HG02759 (cell line): Measurements from ENCODE around the gene ICAM2.
"Not testable (repeated sequence)": the region's sequence is repeated elsewhere in the genome, so short reads cannot be mapped to it uniquely, and the experiment has no call there.

ENCODE experiments used
- ATAC-seq: cut with Tn5 transposase; IDR thresholded peaks from one replicate; pipeline ENCODE4 v1.9.1; 2021; ENCODE audit warnings: mild to moderate bottlenecking, moderate library complexity; ENCODE audit not compliant: unreplicated experiment

ICAM2 gene

DNA sequence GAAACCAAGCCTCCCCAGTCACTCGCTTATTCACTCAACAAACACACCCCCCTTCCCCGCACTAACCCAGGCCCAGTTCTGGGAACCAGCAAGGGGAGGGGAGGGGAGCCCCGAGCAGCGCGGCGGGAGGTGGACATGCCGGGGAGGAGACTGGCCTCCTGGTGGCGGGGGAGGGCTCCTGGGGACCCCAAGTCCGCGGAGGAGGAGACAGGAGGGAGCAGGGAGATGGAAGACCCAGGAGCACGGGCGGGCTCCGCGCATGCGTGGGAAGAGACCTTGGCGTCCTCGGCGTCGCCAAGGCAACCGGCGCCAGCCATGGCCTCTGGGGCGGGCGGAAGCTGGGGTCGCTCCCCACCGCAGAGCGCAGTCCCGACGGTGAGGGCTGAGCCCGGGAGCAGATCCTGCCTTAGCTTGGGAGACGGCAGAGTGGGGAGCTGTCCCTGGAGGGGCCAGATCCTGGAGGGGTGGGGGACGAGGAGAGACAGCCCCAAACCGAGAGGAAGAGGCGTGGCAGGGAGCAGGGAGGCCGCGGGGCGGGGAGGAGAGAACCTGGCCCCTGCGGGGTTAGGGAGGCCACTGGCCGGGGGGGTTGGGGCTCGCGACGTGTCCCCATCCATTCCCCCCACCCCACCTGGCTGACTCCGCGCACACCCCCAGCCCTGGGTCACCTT lies 22.2 kb downstream of the ICAM2 start, which contains the start of gene PRR29:
Gene PRR29 (plus strand): TSS at position 302 of the 671 bp plus-strand sequence. CDS start 14 bp downstream, at position 316.
- ATAC-seq, result peak; percentile 85

DNA sequence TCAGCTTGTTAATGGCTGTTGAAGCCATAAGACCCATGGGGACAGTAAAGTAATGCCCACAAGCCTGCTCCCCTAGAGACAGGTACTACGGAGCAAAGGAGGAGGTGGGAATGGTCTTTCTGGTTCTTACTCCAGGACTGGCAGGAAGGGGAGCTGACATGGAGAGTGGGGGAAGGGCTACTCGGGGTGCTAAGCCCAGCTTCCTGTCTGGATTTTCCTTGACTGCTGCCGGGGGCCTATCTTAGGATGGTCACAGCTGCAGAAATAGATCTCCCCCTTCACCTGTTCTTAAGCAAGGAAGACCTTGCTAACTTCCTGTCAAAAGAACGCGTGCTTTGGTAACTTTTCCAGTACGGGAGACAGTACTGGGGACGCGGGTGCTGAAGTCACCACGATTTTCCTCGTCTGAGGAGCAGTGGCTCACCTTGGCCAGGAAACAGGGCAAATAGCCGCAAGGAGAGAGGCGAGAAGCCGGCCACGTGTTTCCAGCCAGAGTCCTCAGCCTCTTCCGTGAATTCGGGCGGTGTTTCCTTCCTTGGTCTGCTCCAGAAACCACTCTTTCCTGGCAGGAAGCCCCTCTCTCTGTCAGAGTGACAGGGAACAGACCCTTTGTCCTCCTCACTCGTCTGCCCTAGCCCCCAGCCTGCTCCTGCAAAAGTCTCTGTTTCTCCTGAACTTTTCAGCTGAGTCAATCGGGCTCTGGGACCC lies 22.9 kb downstream of the ICAM2 start:
- no peak for ATAC-seq

- no peak for ATAC-seq
Measured at GRCh38 chr17:63996430-63997182, 23.8 kb downstream of the ICAM2 start.

GRCh38 chr17:63995626-63996025 lies 24.8 kb downstream of the ICAM2 start:
- no peak for ATAC-seq

DNA sequence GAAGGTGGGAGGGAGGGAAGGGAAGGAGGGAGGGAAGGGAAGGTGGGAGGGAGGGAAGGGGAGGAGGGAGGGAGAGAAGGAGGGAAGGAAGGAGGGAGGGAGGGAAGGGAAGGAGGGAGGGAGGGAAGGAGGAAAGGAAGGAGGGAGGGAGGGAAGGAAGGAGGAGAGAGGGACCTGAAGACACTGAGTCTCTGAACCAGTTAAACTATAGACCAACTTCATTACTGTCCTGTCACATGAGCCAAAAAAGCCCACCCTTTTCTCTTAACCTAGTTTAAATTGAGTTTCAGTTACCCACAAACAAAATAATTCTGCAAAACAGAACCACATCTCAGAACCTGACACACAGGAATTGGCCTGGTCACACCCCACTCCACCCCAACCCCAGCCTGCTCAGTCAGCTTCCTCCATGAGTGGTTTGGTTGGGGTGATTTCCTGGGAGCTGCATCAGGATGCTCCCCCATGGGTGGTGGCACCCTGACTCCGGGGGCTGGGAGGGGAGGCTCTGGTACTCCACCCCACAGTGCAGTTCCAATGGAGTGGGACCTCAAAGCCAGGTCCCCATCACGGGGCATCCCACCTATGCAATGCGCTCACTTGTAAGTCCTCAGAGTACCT lies 27.0 kb downstream of the ICAM2 start:
- ATAC-seq, result no peak

DNA sequence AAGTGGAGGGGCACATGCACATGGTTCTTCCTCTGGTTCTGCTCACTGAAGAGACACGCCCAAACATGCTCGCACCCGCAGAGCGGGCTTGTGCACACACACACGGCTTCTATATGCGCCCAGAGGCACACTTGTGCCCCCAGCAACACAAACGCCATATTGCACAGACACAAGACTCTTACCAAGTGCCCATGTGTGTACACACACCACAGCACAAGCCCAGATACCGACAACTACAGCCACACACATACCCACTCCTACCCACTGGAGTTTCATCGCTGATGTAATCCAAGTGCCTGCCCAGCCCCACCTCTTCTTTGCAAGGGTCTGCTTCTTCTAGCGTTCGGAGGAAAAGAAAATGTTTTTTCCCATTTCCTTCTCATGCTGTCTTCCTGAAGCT lies 28.8 kb downstream of the ICAM2 start:
- no peak for ATAC-seq

DNA sequence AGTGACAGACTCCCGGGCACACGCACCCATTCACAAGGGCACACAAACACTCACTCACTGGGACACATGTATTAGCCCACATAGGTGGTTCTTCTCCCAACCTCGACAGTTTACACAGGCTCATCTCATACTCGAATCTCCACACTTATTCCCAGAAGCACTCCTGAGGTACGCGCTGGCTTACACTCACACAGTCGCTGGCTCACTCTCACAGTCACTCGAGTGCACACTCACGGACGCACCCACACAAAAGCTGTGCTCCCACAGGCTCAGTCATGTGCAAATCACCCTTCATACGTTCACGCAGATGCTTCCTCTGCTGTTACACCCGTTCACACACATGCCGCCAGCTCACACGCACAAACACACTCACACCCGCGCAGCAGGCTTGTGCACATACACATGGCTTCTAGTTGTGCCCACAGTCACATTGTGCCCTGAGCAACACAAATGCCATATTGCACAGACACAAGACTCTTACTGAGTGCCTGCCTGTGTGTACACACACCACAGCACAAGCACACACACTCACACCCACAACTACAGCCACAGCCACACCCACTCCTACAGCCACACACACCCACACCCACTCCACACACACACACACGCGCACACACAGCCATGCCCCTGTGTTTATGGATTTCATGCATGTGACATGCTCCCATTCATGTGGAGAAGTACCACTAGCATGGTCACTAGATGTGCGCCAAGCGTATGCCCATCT lies 30.6 kb downstream of the ICAM2 start:
- ATAC-seq, result no peak

DNA sequence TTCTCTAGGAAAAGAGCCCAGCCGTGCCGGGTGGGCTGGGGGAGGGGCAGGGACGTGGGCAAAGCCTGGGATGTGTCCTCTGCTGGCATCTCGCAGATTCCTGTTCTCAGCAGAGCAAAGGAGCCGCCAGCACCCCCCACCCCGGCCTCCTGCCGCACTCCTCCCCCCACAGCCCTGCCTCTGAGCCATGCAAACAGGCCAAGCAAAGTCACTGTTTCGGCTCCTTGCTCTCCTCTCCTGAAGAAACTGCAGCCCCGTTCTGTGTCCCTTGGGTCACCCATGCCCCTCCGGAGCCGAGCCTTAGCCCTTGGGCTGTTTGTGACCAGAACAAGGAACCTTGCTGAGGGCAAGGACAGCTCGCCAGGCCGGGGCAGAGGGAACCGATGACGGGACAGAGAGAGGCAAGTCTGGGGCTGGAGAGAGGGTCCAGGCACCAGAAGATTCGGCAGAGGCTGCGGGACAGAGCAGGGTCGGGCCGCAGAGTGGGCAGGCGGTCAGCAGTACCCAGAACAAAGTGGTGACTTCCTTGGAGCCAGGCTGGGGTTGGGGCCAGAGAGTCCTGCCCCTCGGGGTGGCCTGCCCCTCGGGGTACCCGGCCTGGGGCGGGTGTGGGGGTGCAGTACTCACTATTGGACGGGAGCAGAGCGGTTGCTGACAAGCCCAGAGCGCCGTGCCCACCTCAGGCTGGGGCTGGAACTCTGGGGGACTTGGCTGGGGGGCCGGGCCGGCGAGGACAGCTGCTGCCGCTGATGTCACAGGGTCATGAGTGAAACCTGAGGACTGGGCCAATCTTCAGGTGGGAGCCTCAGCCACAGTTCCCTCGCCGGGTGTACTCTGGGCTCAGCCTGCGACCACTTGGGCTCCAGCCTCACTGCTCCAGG lies 31.5 kb downstream of the ICAM2 start:
- ATAC-seq, result no peak

- no peak for ATAC-seq
Measured at GRCh38 chr17:63988127-63988478, 32.3 kb downstream of the ICAM2 start.

- no peak for ATAC-seq
Measured at GRCh38 chr17:63987221-63988126, 33.0 kb downstream of the ICAM2 start.

DNA sequence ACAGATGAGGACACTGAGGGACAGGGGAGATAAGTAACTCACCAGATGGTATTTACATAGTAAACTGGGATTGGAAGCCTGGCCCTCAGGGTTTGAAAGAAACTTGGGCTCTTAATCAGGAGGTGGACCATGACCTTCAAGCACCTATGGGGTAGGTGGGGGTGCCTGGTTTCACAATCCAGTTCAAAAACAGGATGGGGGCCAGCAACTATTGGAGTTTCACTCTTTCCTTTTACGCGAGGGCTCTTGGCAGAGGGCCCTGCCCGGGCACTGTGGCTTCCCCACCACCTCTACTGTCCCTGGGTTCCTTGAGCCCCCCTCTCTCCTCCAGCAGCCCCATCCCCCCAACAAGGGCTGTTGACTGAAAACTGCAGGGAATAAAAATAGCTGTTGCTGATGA lies 33.6 kb downstream of the ICAM2 start:
- no peak for ATAC-seq

- no peak for ATAC-seq
Measured at GRCh38 chr17:63985387-63986140, 34.9 kb downstream of the ICAM2 start.

DNA sequence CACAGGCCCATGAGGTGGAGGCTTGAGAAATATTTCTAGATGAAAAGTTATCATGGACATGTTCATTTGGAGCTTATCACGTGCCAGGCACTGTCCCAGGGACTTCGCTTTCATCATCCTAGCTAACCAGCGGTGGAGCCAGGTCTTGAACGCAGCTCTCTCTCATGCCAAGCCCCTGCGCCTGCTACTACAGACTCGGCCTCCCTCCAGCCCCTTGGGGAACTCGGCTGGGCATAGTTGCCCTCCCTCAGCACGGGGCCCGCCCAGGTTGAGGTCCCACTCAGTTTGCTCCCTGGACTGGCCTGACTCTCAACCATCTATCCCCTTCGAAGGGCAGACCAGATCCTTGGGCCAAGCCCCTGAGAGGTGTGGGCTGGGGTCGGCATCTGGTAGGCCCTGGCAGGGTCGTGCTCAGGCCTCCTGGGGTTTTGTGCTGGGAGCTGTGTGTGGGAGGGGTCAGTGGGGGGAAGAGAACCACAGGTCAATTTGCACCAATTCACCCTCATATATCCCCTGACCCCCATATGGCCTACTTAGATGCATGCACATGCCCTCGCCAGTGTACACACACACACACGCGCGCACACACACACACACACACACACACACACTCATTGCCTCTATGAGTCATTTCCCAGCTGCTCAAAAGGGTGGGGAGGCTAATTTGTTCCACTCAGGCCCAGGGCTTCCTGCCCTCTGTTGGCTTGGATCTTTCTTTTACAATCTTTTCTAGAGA lies 35.6 kb downstream of the ICAM2 start:
- ATAC-seq, result no peak

DNA sequence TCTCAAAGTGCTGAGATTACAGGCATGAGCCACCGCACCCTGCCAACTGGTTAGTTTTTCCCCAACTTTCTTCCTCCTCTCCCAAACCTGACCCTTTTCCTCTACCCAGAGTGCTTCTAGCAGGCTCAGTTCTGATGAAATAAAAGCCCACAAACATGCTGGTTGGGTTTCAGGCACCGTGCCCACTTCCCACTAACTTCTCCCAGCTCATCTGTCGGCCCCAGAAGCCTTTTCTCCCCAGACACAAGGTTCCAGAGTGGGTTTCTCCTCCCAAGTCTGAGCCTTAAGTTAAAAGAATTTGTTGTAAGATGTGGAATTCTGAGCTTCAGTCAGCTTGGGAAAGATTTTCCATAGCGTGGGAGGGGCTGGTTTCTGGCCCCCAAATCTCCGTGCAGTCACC lies 36.2 kb downstream of the ICAM2 start:
- no peak for ATAC-seq

- ATAC-seq, result no peak
Measured at GRCh38 chr17:63983320-63983719, 37.1 kb downstream of the ICAM2 start.

GRCh38 chr17:63982641-63983040 lies 37.8 kb downstream of the ICAM2 start:
- not testable (repeated sequence) for ATAC-seq
